IPS DF 4.7 (cell line): ENCODE data around the gene IRGC.
"Not testable (repeated sequence)": the region's sequence is repeated elsewhere in the genome, so short reads cannot be mapped to it uniquely, and the experiment has no call there.

Experiments
- DNase-seq: peaks from one replicate; pipeline ENCODE4 v3.0.0-alpha.2; 2013; ENCODE audit warnings: low spot score; ENCODE audit errors: extremely low read depth

Gene IRGC

GRCh38 chr19:43715776-43716175 lies at the start of gene IRGC:
Gene IRGC, plus strand, starts transcription at chr19:43716076. Its CDS starts 2,483 bp downstream, at chr19:43718559.
- no peak for DNase-seq

GRCh38 chr19:43667126-43667875 lies 48.6 kb upstream of the IRGC start:
- DNase-seq: no peak

GRCh38 chr19:43667876-43668405 lies 47.9 kb upstream of the IRGC start:
- no peak for DNase-seq

GRCh38 chr19:43668406-43669109 lies 47.3 kb upstream of the IRGC start:
- peak; percentile 89 for DNase-seq

GRCh38 chr19:43672061-43672679 lies 43.7 kb upstream of the IRGC start:
- DNase-seq: no peak

GRCh38 chr19:43673637-43674036 lies 42.2 kb upstream of the IRGC start:
- no peak for DNase-seq

- DNase-seq: no peak
These were observed 41.7 kb upstream of the IRGC start for GRCh38 chr19:43674183-43674582.

GRCh38 chr19:43674596-43674995 lies 41.3 kb upstream of the IRGC start:
- DNase-seq: no peak

GRCh38 chr19:43675269-43675879 lies 40.5 kb upstream of the IRGC start:
- no peak for DNase-seq

- no peak for DNase-seq
These were observed 40.0 kb upstream of the IRGC start for GRCh38 chr19:43675906-43676305.

- DNase-seq: no peak
These were observed 37.2 kb upstream of the IRGC start for GRCh38 chr19:43678512-43679261.

- DNase-seq: no peak
These were observed 34.1 kb upstream of the IRGC start for GRCh38 chr19:43681821-43682220.

GRCh38 chr19:43682269-43682668 lies 33.6 kb upstream of the IRGC start:
- DNase-seq: not testable (repeated sequence)

GRCh38 chr19:43682824-43683661 lies 32.8 kb upstream of the IRGC start:
- no peak for DNase-seq

- DNase-seq: no peak
These were observed 32.0 kb upstream of the IRGC start for GRCh38 chr19:43683905-43684304.

GRCh38 chr19:43684326-43684725 lies 31.6 kb upstream of the IRGC start:
- no peak for DNase-seq

- DNase-seq: no peak
These were observed 28.2 kb upstream of the IRGC start for GRCh38 chr19:43687660-43687997.

- DNase-seq: no peak
These were observed 27.7 kb upstream of the IRGC start for GRCh38 chr19:43688059-43688701.

- DNase-seq: no peak
These were observed 25.4 kb upstream of the IRGC start for GRCh38 chr19:43690444-43690843.

GRCh38 chr19:43690890-43691289 lies 25.0 kb upstream of the IRGC start:
- no peak for DNase-seq
